A549 treated with Mapracorat at 1 μM for 4 hours (cell line): ENCODE results near the gene INTS11. TPM values are rescaled to one million over a fixed set of nuclear protein-coding genes. Genes with fewer than 3 reads are reported as not detected.

Experiments used
- total RNA-seq: library from RNA; stranded (reverse); fragments of 200-300 nt; extraction: Qiagen RNA extraction; gene quantifications from 5 replicates; pipeline ENCODE4 v1.2.3, GENCODE V29; 2022

Gene INTS11
- 44.9 to 66.1 TPM (median 60.9 TPM) in 5 replicates for total RNA-seq

GRCh38 chr1:1324524-1325287 is at the start of gene INTS11, which contains the start of gene CPTP:
Gene INTS11 (minus strand): TSS chr1:1324660. CDS start chr1:1324608, 52 bp downstream.
Gene CPTP (plus strand): TSS chr1:1324802. CDS start chr1:1326911, 2,109 bp downstream.

GRCh38 chr1:1358433-1359271 is 34.2 kb upstream of the INTS11 start, which contains the start of gene MXRA8:
Gene MXRA8 (minus strand): TSS chr1:1358555. CDS start chr1:1358504, 51 bp downstream.

GRCh38 chr1:1349256-1350012 is 25.0 kb upstream of the INTS11 start, which contains the start of gene DVL1:
Gene DVL1 (minus strand): TSS chr1:1349418. CDS start chr1:1349065, 353 bp downstream.

GRCh38 chr1:1331068-1331965 is 6.9 kb upstream of the INTS11 start, which contains the start of gene TAS1R3:
Gene TAS1R3 (plus strand): TSS chr1:1331280. CDS start chr1:1331346, 66 bp downstream.

GRCh38 chr1:1307923-1308755 is 16.3 kb downstream of the INTS11 start, which contains the start of the genes ACAP3 and PUSL1:
Gene ACAP3 (minus strand): TSS chr1:1307930. CDS start chr1:1307815, 115 bp downstream.
Gene PUSL1 (plus strand): TSS chr1:1308597. CDS start chr1:1308644, 47 bp downstream.

GRCh38 chr1:1273512-1274298 is 50.8 kb downstream of the INTS11 start, which contains the start of gene UBE2J2:
Gene UBE2J2 (minus strand): TSS chr1:1273854. CDS start chr1:1267992, 5,862 bp downstream.

Other genes with a start within 250 kb of the INTS11 start
- 9.0 to 15.0 TPM (median 13.5 TPM) in 5 replicates for gene C1orf159, start 208.6 kb downstream of the INTS11 start, total RNA-seq
- gene TTLL10, start 150.8 kb downstream of the INTS11 start, total RNA-seq = not detected in 5 replicates
- gene TNFRSF18, start 118.1 kb downstream of the INTS11 start, total RNA-seq = 0.15 to 0.25 TPM (median 0.15 TPM) in 3 of 5 replicates, not detected in the others
- gene TNFRSF4, start 110.5 kb downstream of the INTS11 start, total RNA-seq = 0.11 to 0.19 TPM (median 0.14 TPM) in 3 of 5 replicates, not detected in the others
- 101 to 136 TPM (median 127 TPM) in 5 replicates for gene SDF4, start 92.7 kb downstream of the INTS11 start, total RNA-seq
- 9.8 to 19.7 TPM (median 18.1 TPM) in 5 replicates for gene B3GALT6, start 92.4 kb downstream of the INTS11 start, total RNA-seq
- gene C1QTNF12, start 77.9 kb downstream of the INTS11 start, total RNA-seq = 0.80 to 2.0 TPM (median 1.6 TPM) in 5 replicates
- 34.9 to 47.9 TPM (median 46.3 TPM) in 5 replicates for gene UBE2J2, start 50.8 kb downstream of the INTS11 start, total RNA-seq
- gene SCNN1D, start 44.2 kb downstream of the INTS11 start, total RNA-seq = 0.55 to 1.4 TPM (median 1.1 TPM) in 5 replicates
- gene ACAP3, start 16.7 kb downstream of the INTS11 start, total RNA-seq = 7.7 to 20.8 TPM (median 16.8 TPM) in 5 replicates
- gene PUSL1, start 16.1 kb downstream of the INTS11 start, total RNA-seq = 15.3 to 25.8 TPM (median 22.7 TPM) in 5 replicates
- 15.0 to 22.7 TPM (median 22.0 TPM) in 5 replicates for gene CPTP, start 142 bp upstream of the INTS11 start, total RNA-seq
- 0.14 to 0.30 TPM (median 0.16 TPM) in 5 replicates for gene TAS1R3, start 6.6 kb upstream of the INTS11 start, total RNA-seq
- gene DVL1, start 24.8 kb upstream of the INTS11 start, total RNA-seq = 38.7 to 77.6 TPM (median 66.9 TPM) in 5 replicates
- 0.19 to 0.46 TPM (median 0.32 TPM) in 4 of 5 replicates, not detected in the other for gene MXRA8, start 33.9 kb upstream of the INTS11 start, total RNA-seq
- 107 to 186 TPM (median 170 TPM) in 5 replicates for gene AURKAIP1, start 50.5 kb upstream of the INTS11 start, total RNA-seq
- 42.1 to 63.9 TPM (median 54.3 TPM) in 5 replicates for gene CCNL2, start 74.7 kb upstream of the INTS11 start, total RNA-seq
- 130 to 166 TPM (median 137 TPM) in 5 replicates for gene MRPL20, start 82.6 kb upstream of the INTS11 start, total RNA-seq
- 0.07 to 0.19 TPM in 2 of 5 replicates, not detected in the others for gene ANKRD65, start 96.6 kb upstream of the INTS11 start, total RNA-seq
- 3.6 to 14.7 TPM (median 14.1 TPM) in 5 replicates for gene VWA1, start 111.0 kb upstream of the INTS11 start, total RNA-seq
- not detected in 5 replicates for gene ATAD3C, start 125.0 kb upstream of the INTS11 start, total RNA-seq
- gene ATAD3B, start 147.1 kb upstream of the INTS11 start, total RNA-seq = 1.2 to 3.6 TPM (median 3.0 TPM) in 5 replicates
- 28.1 to 41.2 TPM (median 37.2 TPM) in 5 replicates for gene ATAD3A, start 187.5 kb upstream of the INTS11 start, total RNA-seq
- 0.24 to 1.1 TPM (median 0.32 TPM) in 5 replicates for gene TMEM240, start 216.0 kb upstream of the INTS11 start, total RNA-seq